Astrocyte of the spinal cord (primary cell): Measurements from ENCODE around the gene PTPRO.

Source experiments
- DNase-seq: peaks from one replicate; pipeline ENCODE4 v3.0.0; 2011; ENCODE audit warnings: low read depth, low spot score
- H3K4me3 ChIP-seq: 2 replicates; pipeline ENCODE4 v1.5.1; 2011; ENCODE audit warnings: low read depth, mild to moderate bottlenecking, low read length, moderate library complexity
- in situ Hi-C: cut with HindIII; loops from 2 replicates; pipeline ENCODE4 v1.10.0; 2017; ENCODE audit warnings: low sequenced_read_pairs
- TF ChIP-seq, protein P1 (sequence below): IDR thresholded peaks from 2 replicates; pipeline ENCODE4 v1.5.1; 2012; ENCODE audit warnings: low read depth, mild to moderate bottlenecking, low read length, inconsistent platforms

PTPRO gene

DNA sequence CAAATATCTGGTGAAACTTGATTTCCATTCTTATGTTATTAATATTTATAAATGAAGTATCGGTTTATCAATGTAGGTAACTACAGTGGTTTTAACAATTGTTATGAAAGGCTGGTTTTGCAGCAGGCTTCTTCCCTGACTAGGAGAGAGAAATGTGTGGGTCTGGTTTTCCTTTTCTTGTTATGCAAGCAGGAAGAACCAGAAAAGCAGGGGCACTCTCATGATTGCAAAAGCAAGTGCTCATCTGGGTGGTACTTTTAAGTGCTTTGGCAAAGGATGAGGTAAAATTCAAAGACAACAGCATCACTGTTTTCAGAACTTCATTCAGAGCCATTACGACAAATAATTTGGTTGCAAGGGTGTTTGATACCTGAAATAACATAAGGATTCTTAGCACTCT is 105.6 kb downstream of the PTPRO start:
- no peak overlapping the region for H3K4me3 ChIP-seq
- in situ Hi-C loops, result no loop called here
- TF ChIP-seq, protein P1, sequence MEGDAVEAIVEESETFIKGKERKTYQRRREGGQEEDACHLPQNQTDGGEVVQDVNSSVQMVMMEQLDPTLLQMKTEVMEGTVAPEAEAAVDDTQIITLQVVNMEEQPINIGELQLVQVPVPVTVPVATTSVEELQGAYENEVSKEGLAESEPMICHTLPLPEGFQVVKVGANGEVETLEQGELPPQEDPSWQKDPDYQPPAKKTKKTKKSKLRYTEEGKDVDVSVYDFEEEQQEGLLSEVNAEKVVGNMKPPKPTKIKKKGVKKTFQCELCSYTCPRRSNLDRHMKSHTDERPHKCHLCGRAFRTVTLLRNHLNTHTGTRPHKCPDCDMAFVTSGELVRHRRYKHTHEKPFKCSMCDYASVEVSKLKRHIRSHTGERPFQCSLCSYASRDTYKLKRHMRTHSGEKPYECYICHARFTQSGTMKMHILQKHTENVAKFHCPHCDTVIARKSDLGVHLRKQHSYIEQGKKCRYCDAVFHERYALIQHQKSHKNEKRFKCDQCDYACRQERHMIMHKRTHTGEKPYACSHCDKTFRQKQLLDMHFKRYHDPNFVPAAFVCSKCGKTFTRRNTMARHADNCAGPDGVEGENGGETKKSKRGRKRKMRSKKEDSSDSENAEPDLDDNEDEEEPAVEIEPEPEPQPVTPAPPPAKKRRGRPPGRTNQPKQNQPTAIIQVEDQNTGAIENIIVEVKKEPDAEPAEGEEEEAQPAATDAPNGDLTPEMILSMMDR, result no peak
- DNase-seq, result no peak

DNA sequence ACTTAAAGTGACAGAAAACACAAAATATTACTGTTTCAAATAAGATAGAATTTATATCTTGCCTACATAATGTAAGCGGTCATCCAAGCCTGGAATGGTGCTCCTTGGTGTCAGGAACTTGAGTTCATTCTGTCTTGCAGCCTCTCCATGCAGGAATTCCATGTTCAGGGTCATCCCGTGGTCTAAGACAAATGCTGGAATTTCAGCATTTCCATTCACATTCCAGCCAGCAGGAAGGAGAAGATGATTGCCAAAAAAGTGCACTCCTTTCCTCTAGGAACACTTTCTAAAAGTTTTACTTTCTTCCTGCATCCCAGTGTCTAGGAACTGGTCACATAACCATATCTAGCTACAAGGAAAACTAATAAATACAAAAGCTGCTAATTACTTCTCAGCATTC is 106.3 kb downstream of the PTPRO start:
- no peak for DNase-seq
- TF ChIP-seq, protein P1, result no peak
- in situ Hi-C loops, result no loop called here
- H3K4me3 ChIP-seq, result no peak overlapping the region

DNA sequence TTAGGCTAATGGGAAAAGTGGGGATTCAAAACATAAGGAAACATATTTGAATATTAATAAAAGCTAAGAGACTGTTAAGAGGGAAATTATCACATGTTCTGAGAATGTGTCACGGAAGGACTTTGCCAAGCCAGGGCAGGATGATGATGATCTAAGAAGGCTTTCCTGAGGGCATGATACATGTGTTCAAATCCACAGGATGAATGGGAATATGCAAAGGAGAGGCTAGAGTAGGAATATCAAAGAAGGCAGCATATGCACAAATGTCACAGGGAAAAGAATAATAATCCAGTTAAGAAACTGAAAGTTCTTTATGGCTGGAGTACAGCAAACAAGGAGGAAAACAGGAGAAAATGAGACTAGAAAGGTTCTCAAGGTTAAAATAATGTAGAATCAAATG is 107.0 kb downstream of the PTPRO start:
- H3K4me3 ChIP-seq, result no peak overlapping the region
- in situ Hi-C loops, result no loop called here
- no peak for DNase-seq
- TF ChIP-seq, protein P1, result no peak

DNA sequence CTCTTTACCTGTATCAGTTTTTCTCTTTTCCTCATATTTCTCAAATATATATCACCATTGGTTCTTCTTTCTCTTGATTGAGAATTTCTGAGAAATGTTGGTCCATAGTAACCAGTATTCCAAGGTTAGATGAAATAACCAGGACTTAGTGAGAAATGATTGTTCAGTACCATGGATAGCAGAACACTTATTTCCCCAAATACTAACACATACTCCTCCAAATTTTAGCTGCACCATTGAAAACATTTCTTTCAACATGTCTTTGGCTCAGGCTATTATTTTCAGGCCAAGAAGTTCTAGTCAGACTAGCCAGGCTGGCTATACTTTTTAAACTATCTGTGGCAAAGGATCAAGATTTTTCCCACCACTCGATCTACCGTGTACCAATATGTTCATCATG is 113.3 kb downstream of the PTPRO start:
- in situ Hi-C loops, result no loop called here

DNA sequence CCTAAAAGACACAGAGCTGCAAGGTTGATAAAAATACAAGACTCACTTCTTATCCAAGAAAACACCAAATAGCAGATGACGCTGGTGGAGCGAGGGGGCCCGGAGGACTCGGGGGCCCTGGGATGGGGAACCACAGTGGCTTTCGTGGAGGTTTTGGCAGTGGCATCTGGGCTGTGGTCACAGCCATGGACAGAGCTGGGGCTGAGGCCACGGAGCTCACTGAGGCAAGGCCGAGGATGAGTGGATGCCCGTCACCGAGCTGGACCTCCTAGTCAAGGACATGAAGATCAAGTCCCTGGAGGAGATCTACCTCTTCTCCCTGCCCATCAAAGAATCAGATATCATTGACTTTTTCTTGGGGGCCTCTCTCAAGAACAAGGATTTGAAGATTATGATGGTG is 117.2 kb downstream of the PTPRO start:
- TF ChIP-seq, protein P1, result no peak
- no peak overlapping the region for H3K4me3 ChIP-seq
- no peak for DNase-seq
- in situ Hi-C loops, result no loop called here

More for the DNA sequence above, 113.3 kb downstream of the PTPRO start:
- H3K4me3 ChIP-seq, result no peak overlapping the region
- TF ChIP-seq, protein P1, result no peak
- peak; percentile 24 for DNase-seq

DNA sequence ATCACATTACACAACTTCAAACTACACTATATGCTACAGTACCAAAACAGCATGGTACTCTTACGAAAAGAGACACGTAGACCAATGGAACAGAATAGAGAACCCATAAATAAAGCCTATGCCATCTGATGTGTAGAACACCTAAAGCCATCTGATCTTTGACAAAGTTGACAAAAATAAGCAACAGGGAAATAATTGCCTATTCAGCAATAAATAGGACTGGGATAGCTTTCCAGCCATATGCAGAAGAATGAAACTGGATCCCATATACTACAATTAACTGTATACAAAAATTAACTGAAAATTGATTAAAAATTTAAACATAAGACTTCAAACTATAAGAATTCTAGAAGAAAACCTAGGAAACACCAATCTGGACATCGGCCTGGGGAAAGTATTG is 120.7 kb downstream of the PTPRO start:
- TF ChIP-seq, protein P1, result no peak
- H3K4me3 ChIP-seq, result no peak overlapping the region
- in situ Hi-C loops, result no loop called here
- no peak for DNase-seq

DNA sequence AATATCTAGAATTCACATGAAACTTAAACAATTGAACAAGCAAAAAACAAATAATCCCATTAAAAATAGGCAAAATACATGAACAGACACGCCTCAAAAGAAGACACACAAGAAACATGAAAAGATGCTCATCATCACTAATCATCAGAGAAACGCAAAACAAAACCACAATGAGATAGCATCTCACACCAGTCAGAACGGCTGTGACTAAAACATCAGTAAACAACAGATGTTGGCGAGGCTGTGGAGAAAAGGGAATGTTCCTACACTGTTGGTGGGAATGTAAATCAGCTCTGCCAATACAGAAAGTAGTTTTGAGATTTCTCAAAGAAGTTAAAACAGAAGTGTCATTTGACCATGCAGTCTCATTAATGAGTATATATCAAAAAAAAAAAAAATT is 121.3 kb downstream of the PTPRO start:
- DNase-seq, result no peak
- TF ChIP-seq, protein P1, result no peak
- in situ Hi-C loops, result no loop called here
- no peak overlapping the region for H3K4me3 ChIP-seq
